Measurements from ENCODE around the gene PLCXD1. TPM values are rescaled to one million over a fixed set of nuclear protein-coding genes. Genes with fewer than 3 reads are reported as not detected.
"Not testable (repeated sequence)": the region's sequence is repeated elsewhere in the genome, so short reads cannot be mapped to it uniquely, and the experiment has no call there.

Gene PLCXD1
- total RNA-seq, 2 experiments from 2014 or later: 41.1 to 67.9 TPM

GRCh38 chrX:347351-348117 is 66.4 kb downstream of the PLCXD1 start:
- H3K4me1 Mint-ChIP-seq: no peaks in the 10 kb centered on the region

GRCh38 chrX:348461-349117 is 67.4 kb downstream of the PLCXD1 start:
- CTCF ChIA-PET: no interaction called here
- no peaks in the 10 kb centered on the region for H3K27me3 Mint-ChIP-seq
- ATAC-seq (no peak), DNase-seq (no peak)
- no peak overlapping the region for H3K27ac Mint-ChIP-seq
- H3K9me3 Mint-ChIP-seq (ENCODE audit: low read depth): no peaks in the 10 kb centered on the region
- no peaks in the 10 kb centered on the region for H3K4me1 Mint-ChIP-seq
- peaks cover 18% of the 10 kb centered on the region for H3K36me3 Mint-ChIP-seq
- H3K4me3 Mint-ChIP-seq: no peak overlapping the region

More at GRCh38 chrX:347351-348117, 66.4 kb downstream of the PLCXD1 start:
- CTCF ChIA-PET: no interaction called here
- Mint-ChIP-seq H3K36me3 (peaks cover 18% of the 10 kb centered on the region), H3K4me3 (no peak overlapping the region), H3K27ac (no peak overlapping the region), H3K27me3 (no peaks in the 10 kb centered on the region), H3K9me3 (ENCODE audit: low read depth) (no peaks in the 10 kb centered on the region)
- ATAC-seq (no peak), DNase-seq (no peak)

GRCh38 chrX:349196-349595 is 68.0 kb downstream of the PLCXD1 start:
- DNase-seq (no peak), ATAC-seq (no peak)
- peaks cover 18% of the 10 kb centered on the region for H3K36me3 Mint-ChIP-seq
- no peaks in the 10 kb centered on the region for H3K4me1 Mint-ChIP-seq
- H3K9me3 Mint-ChIP-seq (ENCODE audit: low read depth): no peaks in the 10 kb centered on the region
- H3K27me3 Mint-ChIP-seq: no peaks in the 10 kb centered on the region
- H3K27ac Mint-ChIP-seq: no peak overlapping the region
- CTCF ChIA-PET: no interaction called here
- no peak overlapping the region for H3K4me3 Mint-ChIP-seq

GRCh38 chrX:349702-350101 is 68.5 kb downstream of the PLCXD1 start:
- Mint-ChIP-seq H3K27me3 (no peaks in the 10 kb centered on the region), H3K4me3 (no peak overlapping the region), H3K9me3 (ENCODE audit: low read depth) (no peaks in the 10 kb centered on the region), H3K4me1 (no peaks in the 10 kb centered on the region), H3K36me3 (peaks cover 15% of the 10 kb centered on the region), H3K27ac (no peak overlapping the region)
- DNase-seq: no peak
- no peak for ATAC-seq
- CTCF ChIA-PET: no interaction called here

- Mint-ChIP-seq H3K4me1 (peaks cover under 1% of the 10 kb centered on the region), H3K27me3 (no peaks in the 10 kb centered on the region), H3K36me3 (peaks cover 12% of the 10 kb centered on the region), H3K27ac (no peak overlapping the region), H3K9me3 (ENCODE audit: low read depth) (no peaks in the 10 kb centered on the region), H3K4me3 (no peak overlapping the region)
- no peak for ATAC-seq
- DNase-seq: no peak
- CTCF ChIA-PET: no interaction called here
These were observed 69.0 kb downstream of the PLCXD1 start for GRCh38 chrX:350148-350533.

- peaks cover 3% of the 10 kb centered on the region for H3K4me1 Mint-ChIP-seq
- H3K9me3 Mint-ChIP-seq (ENCODE audit: low read depth): no peaks in the 10 kb centered on the region
- no peaks in the 10 kb centered on the region for H3K27me3 Mint-ChIP-seq
- CTCF ChIA-PET: no interaction called here
- H3K4me3 Mint-ChIP-seq: no peak overlapping the region
- peaks cover 13% of the 10 kb centered on the region for H3K36me3 Mint-ChIP-seq
- DNase-seq (no peak), ATAC-seq (no peak)
- no peak overlapping the region for H3K27ac Mint-ChIP-seq
These were observed 69.5 kb downstream of the PLCXD1 start for GRCh38 chrX:350534-351323.

- CTCF ChIA-PET; H3K9me3 Mint-ChIP-seq (ENCODE audit: low read depth); H3K27me3 Mint-ChIP-seq; H3K4me1 Mint-ChIP-seq; H3K27ac Mint-ChIP-seq; DNase-seq; H3K4me3 Mint-ChIP-seq; ATAC-seq: not testable (repeated sequence)
- H3K36me3 Mint-ChIP-seq: peaks cover 15% of the 10 kb centered on the region
These were observed 70.1 kb downstream of the PLCXD1 start for GRCh38 chrX:351324-351641.

GRCh38 chrX:351736-352135 is 70.6 kb downstream of the PLCXD1 start:
- H3K4me1 Mint-ChIP-seq: peaks cover 10% of the 10 kb centered on the region
- CTCF ChIA-PET: no interaction called here
- peaks cover 15% of the 10 kb centered on the region for H3K36me3 Mint-ChIP-seq
- H3K27me3 Mint-ChIP-seq: no peaks in the 10 kb centered on the region
- DNase-seq (no peak), ATAC-seq (no peak)
- H3K9me3 Mint-ChIP-seq (ENCODE audit: low read depth): no peaks in the 10 kb centered on the region
- H3K4me3 Mint-ChIP-seq: no peak overlapping the region
- no peak overlapping the region for H3K27ac Mint-ChIP-seq

GRCh38 chrX:352181-352580 is 71.0 kb downstream of the PLCXD1 start:
- Mint-ChIP-seq H3K27ac (no peak overlapping the region), H3K36me3 (peaks cover 14% of the 10 kb centered on the region), H3K27me3 (no peaks in the 10 kb centered on the region), H3K9me3 (ENCODE audit: low read depth) (no peaks in the 10 kb centered on the region), H3K4me1 (peaks cover 15% of the 10 kb centered on the region), H3K4me3 (no peak overlapping the region)
- DNase-seq (no peak), ATAC-seq (no peak)
- CTCF ChIA-PET: no interaction called here

GRCh38 chrX:352582-353314 is 71.6 kb downstream of the PLCXD1 start:
- no peaks in the 10 kb centered on the region for H3K27me3 Mint-ChIP-seq
- no peak overlapping the region for H3K4me3 Mint-ChIP-seq
- H3K36me3 Mint-ChIP-seq: peaks cover 20% of the 10 kb centered on the region
- no peak for ATAC-seq
- DNase-seq: no peak
- H3K27ac Mint-ChIP-seq: no peak overlapping the region
- CTCF ChIA-PET: no interaction called here
- peaks cover 2% of the 10 kb centered on the region for H3K9me3 Mint-ChIP-seq (ENCODE audit: low read depth)
- peaks cover 20% of the 10 kb centered on the region for H3K4me1 Mint-ChIP-seq

Other genes starting within 250 kb of the PLCXD1 start
- 10 to 100 TPM; 53.2 to 57.2 TPM for gene GTPBP6, start 37.4 kb downstream of the PLCXD1 start, total RNA-seq
- 10 to 100 TPM; 31.7 to 45.8 TPM for gene PPP2R3B, start 105.5 kb downstream of the PLCXD1 start, total RNA-seq